Measurements from ENCODE around the gene ZNF467. TPM values are rescaled to one million over a fixed set of nuclear protein-coding genes. Genes with fewer than 3 reads are reported as not detected.

The ZNF467 gene
- total and polyA plus RNA-seq, 7 donors: 0.87 to 2.8 (median 1.7) TPM

DNA sequence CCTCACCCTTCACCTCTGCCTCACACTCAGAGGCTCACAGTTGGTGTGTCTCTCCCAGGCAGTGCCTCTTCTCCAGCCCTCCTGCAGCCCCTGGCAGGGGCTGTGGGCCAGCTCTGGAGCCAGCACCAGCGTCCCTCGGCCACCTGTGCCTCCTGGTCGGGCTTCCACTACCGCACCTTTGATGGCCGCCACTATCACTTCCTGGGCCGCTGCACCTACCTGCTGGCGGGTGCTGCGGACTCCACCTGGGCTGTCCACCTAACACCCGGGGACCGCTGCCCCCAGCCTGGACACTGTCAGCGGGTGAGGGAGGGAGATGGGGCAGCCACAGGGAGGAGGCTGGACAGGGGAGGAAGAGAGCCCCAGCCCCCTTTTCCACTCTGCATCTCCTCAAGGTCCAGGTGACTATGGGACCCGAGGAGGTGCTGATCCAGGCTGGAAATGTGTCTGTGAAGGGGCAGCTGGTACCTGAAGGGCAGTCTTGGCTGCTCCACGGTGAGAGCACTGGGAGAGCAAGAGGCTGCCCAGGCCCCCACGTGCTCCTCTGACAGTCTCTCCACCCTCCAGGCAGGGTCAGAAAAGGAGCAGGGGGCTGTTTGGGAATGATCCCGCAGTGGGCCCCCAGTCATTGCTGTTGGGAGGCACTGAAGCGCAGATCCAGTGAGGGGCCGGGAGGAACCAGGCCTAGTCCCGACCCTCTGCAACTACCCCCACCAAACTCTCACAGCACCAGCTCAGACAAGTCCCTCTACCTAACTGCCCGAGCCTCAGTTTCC, 4.4 kb upstream of the ZNF467 start:
- Histone ChIP-seq H3K27me3 (ENCODE audit: insufficient read depth in 3 of 3, low read length in 2 of 3) (no peaks in the 10 kb centered on the region), H3K36me3 (ENCODE audit: insufficient read depth in 1 of 2, low read depth in 1 of 2) (no peaks in the 10 kb centered on the region), H3K9me3 (no peaks in the 10 kb centered on the region), H3K4me1 (no peaks in the 10 kb centered on the region), H3K4me3 (no peak overlapping the region), H3K27ac (no peak overlapping the region)
- no peak for DNase-seq
- TF ChIP-seq, protein P1, sequence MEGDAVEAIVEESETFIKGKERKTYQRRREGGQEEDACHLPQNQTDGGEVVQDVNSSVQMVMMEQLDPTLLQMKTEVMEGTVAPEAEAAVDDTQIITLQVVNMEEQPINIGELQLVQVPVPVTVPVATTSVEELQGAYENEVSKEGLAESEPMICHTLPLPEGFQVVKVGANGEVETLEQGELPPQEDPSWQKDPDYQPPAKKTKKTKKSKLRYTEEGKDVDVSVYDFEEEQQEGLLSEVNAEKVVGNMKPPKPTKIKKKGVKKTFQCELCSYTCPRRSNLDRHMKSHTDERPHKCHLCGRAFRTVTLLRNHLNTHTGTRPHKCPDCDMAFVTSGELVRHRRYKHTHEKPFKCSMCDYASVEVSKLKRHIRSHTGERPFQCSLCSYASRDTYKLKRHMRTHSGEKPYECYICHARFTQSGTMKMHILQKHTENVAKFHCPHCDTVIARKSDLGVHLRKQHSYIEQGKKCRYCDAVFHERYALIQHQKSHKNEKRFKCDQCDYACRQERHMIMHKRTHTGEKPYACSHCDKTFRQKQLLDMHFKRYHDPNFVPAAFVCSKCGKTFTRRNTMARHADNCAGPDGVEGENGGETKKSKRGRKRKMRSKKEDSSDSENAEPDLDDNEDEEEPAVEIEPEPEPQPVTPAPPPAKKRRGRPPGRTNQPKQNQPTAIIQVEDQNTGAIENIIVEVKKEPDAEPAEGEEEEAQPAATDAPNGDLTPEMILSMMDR (IDR thresholded peaks at IDR 0.05): no peak
- intact Hi-C loops (cut with DNase I): no loop called here
- WGBS, 3 donors: 79 to 84% (median 79%) methylated on average over 19 of the region's 19 CpGs
- ATAC-seq: no peak

DNA sequence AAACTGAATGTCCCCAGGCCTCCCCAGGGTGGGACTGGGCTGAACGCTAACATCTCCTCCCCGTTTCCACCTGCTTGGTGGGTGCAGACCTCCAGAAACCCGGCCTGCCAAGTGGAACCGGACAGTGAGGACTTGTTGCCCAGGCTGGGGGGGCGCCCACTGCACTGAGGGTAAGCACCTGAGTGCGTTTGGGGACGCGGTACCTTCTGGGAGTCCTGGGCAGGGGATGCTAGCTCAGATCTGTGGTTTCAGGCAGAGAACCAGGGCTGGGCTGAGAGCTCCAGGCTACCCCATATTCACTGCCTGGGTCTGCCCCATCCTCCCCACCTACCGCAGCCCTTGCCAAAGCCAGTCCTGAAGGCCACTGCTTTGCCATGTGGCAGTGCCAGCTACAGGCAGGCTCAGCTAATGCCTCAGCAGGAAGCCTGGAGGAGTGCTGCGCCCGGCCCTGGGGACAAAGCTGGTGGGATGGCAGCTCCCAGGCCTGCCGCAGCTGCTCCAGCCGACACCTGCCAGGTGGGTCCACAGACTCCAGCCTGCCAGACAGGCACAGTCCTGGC, 3.5 kb upstream of the ZNF467 start:
- TF ChIP-seq, protein P1 (IDR thresholded peaks at IDR 0.05): no peak
- DNase-seq: peak in 1 of 2 donors; percentile 48
- Histone ChIP-seq H3K4me1 (no peaks in the 10 kb centered on the region), H3K9me3 (no peaks in the 10 kb centered on the region), H3K36me3 (ENCODE audit: insufficient read depth in 1 of 2, low read depth in 1 of 2) (no peaks in the 10 kb centered on the region), H3K4me3 (no peak overlapping the region), H3K27ac (no peak overlapping the region), H3K27me3 (ENCODE audit: insufficient read depth in 3 of 3, low read length in 2 of 3) (no peaks in the 10 kb centered on the region)
- 70 to 80% (median 75%) methylated on average over 13 of the region's 13 CpGs for WGBS, 3 donors
- intact Hi-C loops (cut with DNase I): no loop called here
- ATAC-seq: no peak

DNA sequence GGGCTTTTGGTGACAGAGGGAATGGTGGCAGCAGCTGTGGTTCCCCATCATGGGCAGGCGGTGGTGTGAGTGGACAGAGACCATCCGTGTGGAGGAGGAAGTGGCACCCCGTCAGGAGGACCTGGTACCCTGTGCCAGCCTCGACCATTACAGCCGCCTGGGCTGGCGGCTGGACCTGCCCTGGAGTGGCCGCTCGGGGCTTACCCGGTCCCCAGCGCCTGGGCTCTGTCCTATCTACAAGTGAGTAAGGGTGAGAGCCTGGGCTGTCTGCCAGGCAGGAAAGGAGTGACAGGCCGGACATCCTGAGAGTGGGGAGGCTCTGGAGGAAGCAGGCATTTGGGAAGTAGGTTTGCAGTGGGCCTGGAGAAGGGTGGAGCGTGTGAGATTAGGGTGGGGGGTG, 2.9 kb upstream of the ZNF467 start:
- Histone ChIP-seq H3K4me1 (peaks cover under 1% of the 10 kb centered on the region), H3K9me3 (no peaks in the 10 kb centered on the region), H3K27me3 (ENCODE audit: insufficient read depth in 3 of 3, low read length in 2 of 3) (no peaks in the 10 kb centered on the region), H3K4me3 (peak overlapping the region; percentile 36), H3K36me3 (ENCODE audit: insufficient read depth in 1 of 2, low read depth in 1 of 2) (no peaks in the 10 kb centered on the region), H3K27ac (no peak overlapping the region)
- DNase-seq (peak; percentile 72 to 74), ATAC-seq (no peak)
- intact Hi-C loops (cut with DNase I): no loop called here
- 33 to 40% (median 36%) methylated on average over 12 of the region's 12 CpGs for WGBS, 3 donors
- TF ChIP-seq, protein P1 (IDR thresholded peaks at IDR 0.05): no peak

DNA sequence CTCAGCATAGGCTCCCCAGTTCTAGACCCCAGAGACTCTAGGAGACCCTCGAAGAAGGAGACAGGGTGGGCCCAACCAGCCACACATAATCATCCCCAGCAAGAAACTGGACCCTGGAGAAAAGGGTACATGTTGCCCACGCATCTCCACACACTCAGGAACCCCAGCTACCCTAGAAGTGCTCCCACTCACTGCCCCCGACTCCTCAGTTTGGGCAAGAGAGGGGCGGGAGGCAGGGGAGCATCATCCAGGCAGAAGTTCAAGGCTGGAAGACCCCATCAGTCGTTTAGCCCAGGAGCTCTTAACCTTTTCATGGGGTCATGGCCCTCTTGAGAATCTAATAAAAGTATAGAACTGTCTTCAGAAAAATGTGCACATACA, 1.8 kb upstream of the ZNF467 start:
- peaks cover 5% of the 10 kb centered on the region for H3K4me1 ChIP-seq
- H3K9me3 ChIP-seq: no peaks in the 10 kb centered on the region
- H3K27me3 ChIP-seq (ENCODE audit: insufficient read depth in 3 of 3, low read length in 2 of 3): no peaks in the 10 kb centered on the region
- no peak overlapping the region for H3K4me3 ChIP-seq
- DNase-seq: no peak
- H3K36me3 ChIP-seq (ENCODE audit: insufficient read depth in 1 of 2, low read depth in 1 of 2): no peaks in the 10 kb centered on the region
- WGBS, 3 donors: 64 to 74% (median 65%) methylated on average over 5 of the region's 5 CpGs
- no peak overlapping the region for H3K27ac ChIP-seq
- no peak for ATAC-seq
- intact Hi-C loops (cut with DNase I): no loop called here
- TF ChIP-seq, protein P1 (IDR thresholded peaks at IDR 0.05): no peak

Data from psoas muscle (tissue), 8 donors.